SU-DHL-6 (cell line): ENCODE data around the gene CREBBP.

Experiments used
- EZH2phosphoT487 ChIP-seq: fragments of 200-600 bp; sonication (generic), shearing (Covaris generic); conservative IDR thresholded peaks from 2 replicates; pipeline ENCODE4 v1.6.1; 2018; ENCODE audit warnings: mild to moderate bottlenecking, antibody characterized with exemption, low read length, moderate library complexity, mixed read lengths
- TF ChIP-seq, protein P1 (sequence below): fragments of 200-600 bp; sonication (generic); IDR thresholded peaks from one replicate; pipeline ENCODE4 v1.5.1; 2017; ENCODE audit warnings: antibody characterized with exemption, mild to moderate bottlenecking, low read length, moderate library complexity; ENCODE audit not compliant: insufficient read depth, poor library complexity, severe bottlenecking

DNA sequence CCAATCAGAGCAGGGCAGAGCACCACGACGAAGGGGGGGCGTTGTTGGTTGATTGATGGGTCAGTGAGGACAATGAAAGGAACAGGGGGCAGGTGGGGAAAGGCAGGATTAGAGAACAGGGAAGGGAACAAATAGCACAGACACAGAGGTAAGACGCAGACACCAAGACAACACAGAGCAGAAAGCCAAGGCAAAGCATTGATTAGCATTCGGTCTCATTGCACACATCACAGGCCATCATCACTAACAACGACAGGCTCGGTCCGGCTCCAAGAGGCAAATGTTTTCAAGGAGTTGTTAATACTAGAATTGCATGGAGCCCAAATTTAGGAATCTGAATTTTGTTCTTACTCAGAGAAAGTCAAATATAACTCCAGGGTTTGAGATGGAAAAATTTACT is 128.6 kb downstream of the CREBBP start:
- TF ChIP-seq, protein P1, sequence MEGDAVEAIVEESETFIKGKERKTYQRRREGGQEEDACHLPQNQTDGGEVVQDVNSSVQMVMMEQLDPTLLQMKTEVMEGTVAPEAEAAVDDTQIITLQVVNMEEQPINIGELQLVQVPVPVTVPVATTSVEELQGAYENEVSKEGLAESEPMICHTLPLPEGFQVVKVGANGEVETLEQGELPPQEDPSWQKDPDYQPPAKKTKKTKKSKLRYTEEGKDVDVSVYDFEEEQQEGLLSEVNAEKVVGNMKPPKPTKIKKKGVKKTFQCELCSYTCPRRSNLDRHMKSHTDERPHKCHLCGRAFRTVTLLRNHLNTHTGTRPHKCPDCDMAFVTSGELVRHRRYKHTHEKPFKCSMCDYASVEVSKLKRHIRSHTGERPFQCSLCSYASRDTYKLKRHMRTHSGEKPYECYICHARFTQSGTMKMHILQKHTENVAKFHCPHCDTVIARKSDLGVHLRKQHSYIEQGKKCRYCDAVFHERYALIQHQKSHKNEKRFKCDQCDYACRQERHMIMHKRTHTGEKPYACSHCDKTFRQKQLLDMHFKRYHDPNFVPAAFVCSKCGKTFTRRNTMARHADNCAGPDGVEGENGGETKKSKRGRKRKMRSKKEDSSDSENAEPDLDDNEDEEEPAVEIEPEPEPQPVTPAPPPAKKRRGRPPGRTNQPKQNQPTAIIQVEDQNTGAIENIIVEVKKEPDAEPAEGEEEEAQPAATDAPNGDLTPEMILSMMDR, result no peak
- TF ChIP-seq EZH2phosphoT487, result no peak
